ENCODE results near the gene BPHL.

DNA sequence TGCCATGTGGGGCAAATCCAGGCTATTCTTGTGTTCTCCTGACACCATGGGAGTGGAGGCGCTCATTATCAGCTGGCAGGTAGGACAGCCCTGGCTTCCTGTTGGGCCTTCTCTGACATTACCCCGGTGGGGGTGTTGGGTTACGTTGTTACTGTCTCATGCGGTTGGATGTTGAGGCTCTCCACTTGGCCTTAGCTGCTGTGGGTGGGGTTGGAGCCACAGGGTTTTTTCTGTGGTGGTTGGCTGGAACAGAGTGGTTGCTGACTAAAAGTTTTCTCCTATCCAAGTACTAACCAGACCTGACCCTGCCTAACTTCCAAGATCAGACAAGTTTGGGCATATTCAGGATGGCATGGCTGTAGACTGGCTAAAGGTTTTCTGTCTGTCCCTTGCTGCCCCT, 30.1 kb upstream of the BPHL start:
- TF ChIP-seq, protein P1, sequence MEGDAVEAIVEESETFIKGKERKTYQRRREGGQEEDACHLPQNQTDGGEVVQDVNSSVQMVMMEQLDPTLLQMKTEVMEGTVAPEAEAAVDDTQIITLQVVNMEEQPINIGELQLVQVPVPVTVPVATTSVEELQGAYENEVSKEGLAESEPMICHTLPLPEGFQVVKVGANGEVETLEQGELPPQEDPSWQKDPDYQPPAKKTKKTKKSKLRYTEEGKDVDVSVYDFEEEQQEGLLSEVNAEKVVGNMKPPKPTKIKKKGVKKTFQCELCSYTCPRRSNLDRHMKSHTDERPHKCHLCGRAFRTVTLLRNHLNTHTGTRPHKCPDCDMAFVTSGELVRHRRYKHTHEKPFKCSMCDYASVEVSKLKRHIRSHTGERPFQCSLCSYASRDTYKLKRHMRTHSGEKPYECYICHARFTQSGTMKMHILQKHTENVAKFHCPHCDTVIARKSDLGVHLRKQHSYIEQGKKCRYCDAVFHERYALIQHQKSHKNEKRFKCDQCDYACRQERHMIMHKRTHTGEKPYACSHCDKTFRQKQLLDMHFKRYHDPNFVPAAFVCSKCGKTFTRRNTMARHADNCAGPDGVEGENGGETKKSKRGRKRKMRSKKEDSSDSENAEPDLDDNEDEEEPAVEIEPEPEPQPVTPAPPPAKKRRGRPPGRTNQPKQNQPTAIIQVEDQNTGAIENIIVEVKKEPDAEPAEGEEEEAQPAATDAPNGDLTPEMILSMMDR (IDR thresholded peaks at IDR 0.05), result no peak
- no peak for TF ChIP-seq POLR2A (IDR thresholded peaks at IDR 0.05)

All from right lobe of liver (tissue), 4 donors.